Measurements from ENCODE around the gene FNDC10. TPM values are rescaled to one million over a fixed set of nuclear protein-coding genes. Genes with fewer than 3 reads are reported as not detected.

Gene FNDC10
- total and polyA plus RNA-seq, 9 of the 15 experiments (the other 6 are each of a cell fraction or from before 2014, with no cell fraction given), result 0.08 to 6.3 (median 1.6) TPM

DNA sequence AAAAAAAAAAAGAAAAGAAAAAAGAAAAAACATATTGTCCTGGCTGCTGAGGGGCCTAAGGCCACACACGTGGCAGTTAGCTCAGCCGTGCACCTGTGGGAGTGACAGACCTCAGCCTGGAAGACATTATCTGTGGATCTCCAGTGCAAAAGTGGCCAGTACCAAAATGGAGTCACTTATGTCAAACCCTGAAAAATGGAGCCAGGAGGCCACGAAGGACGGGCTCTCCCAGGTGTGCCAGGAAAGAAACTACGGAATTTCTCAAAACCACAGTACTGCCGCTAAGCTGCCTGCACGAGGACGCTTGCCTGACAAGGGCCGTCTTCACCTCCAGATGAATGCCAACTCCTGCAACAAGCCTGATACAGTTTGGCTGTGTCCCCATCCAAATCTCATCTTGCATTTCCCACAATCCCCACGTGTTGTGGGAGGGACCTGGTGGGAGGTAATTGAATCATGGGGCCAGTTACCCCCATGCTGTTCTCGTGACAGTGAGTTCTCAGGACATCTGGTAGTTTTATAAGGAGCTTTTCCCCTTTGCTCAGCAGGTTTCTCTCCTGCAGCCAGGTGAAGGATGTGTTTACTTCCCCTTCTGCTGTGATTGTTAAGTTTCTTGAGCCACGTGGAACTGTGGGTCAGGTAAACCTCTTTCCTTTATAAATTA is 10.0 kb upstream of the FNDC10 start (continued):
- TF ChIP-seq HDGF (IDR thresholded peaks at IDR 0.05) (no peak), RBM15 (IDR thresholded peaks at IDR 0.05; ENCODE audit: insufficient read depth, low read length) (no peak), MEIS2 (IDR thresholded peaks at IDR 0.05; ENCODE audit: partially characterized antibody) (no peak), PTTG1 (tag; IDR thresholded peaks at IDR 0.05; ENCODE audit: low read depth) (peak; percentile 95), HNRNPK (IDR thresholded peaks at IDR 0.05; ENCODE audit: low read depth, low read length, poor library complexity, severe bottlenecking) (no peak), POLR2AphosphoS5 (IDR thresholded peaks at IDR 0.05; ENCODE audit: control insufficient read depth, insufficient read depth, low read depth, low read length) (no peak), ZNF586 (CRISPR knock-in tag; conservative IDR thresholded peaks at IDR 0.05) (peak; percentile 78; the same call in 1 of the 2 replicates), TAF1 (IDR thresholded peaks at IDR 0.05; ENCODE audit: control insufficient read depth, extremely low read depth, insufficient read depth, low read length, severe bottlenecking) (no peak), SUPT5H (IDR thresholded peaks at IDR 0.05) (no peak), DDX20 (tag; IDR thresholded peaks at IDR 0.05; ENCODE audit: low read depth) (peak; percentile 93), GTF2A2 (tag; IDR thresholded peaks at IDR 0.05) (peak; percentile 90), NR2C2 (CRISPR knock-in tag; IDR thresholded peaks at IDR 0.05) (no peak), NR2C2 (tag; IDR thresholded peaks at IDR 0.05) (no peak), THRAP3 (IDR thresholded peaks at IDR 0.05; ENCODE audit: borderline replicate concordance) (no peak), CBX1 (IDR thresholded peaks at IDR 0.05; ENCODE audit: low read depth) (no peak), FOXA1 (IDR thresholded peaks at IDR 0.05; ENCODE audit: borderline replicate concordance) (no peak), NCOA1 (IDR thresholded peaks at IDR 0.05; ENCODE audit: low read depth) (no peak), PYGO2 (tag; IDR thresholded peaks at IDR 0.05) (peak; percentile 94), ZNF23 (CRISPR knock-in tag; IDR thresholded peaks at IDR 0.05) (peak; percentile 77), ZNF77 (CRISPR knock-in tag; IDR thresholded peaks at IDR 0.05) (no peak)
- TF ChIP-seq, protein P1, sequence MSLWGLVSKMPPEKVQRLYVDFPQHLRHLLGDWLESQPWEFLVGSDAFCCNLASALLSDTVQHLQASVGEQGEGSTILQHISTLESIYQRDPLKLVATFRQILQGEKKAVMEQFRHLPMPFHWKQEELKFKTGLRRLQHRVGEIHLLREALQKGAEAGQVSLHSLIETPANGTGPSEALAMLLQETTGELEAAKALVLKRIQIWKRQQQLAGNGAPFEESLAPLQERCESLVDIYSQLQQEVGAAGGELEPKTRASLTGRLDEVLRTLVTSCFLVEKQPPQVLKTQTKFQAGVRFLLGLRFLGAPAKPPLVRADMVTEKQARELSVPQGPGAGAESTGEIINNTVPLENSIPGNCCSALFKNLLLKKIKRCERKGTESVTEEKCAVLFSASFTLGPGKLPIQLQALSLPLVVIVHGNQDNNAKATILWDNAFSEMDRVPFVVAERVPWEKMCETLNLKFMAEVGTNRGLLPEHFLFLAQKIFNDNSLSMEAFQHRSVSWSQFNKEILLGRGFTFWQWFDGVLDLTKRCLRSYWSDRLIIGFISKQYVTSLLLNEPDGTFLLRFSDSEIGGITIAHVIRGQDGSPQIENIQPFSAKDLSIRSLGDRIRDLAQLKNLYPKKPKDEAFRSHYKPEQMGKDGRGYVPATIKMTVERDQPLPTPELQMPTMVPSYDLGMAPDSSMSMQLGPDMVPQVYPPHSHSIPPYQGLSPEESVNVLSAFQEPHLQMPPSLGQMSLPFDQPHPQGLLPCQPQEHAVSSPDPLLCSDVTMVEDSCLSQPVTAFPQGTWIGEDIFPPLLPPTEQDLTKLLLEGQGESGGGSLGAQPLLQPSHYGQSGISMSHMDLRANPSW (CRISPR knock-in tag; IDR thresholded peaks at IDR 0.05), result no peak
- TF ChIP-seq, protein P2, sequence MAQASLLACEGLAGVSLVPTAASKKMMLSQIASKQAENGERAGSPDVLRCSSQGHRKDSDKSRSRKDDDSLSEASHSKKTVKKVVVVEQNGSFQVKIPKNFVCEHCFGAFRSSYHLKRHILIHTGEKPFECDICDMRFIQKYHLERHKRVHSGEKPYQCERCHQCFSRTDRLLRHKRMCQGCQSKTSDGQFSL (CRISPR knock-in tag; IDR thresholded peaks at IDR 0.05), result no peak
- TF ChIP-seq, protein P2 (tag; IDR thresholded peaks at IDR 0.05), result peak in 1 of 2 experiments; percentile 96; a peak in 2 of 4 replicates
- TF ChIP-seq, protein P3, sequence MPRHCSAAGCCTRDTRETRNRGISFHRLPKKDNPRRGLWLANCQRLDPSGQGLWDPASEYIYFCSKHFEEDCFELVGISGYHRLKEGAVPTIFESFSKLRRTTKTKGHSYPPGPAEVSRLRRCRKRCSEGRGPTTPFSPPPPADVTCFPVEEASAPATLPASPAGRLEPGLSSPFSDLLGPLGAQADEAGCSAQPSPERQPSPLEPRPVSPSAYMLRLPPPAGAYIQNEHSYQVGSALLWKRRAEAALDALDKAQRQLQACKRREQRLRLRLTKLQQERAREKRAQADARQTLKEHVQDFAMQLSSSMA (CRISPR knock-in tag; IDR thresholded peaks at IDR 0.05), result no peak
- TF ChIP-seq, protein P4, sequence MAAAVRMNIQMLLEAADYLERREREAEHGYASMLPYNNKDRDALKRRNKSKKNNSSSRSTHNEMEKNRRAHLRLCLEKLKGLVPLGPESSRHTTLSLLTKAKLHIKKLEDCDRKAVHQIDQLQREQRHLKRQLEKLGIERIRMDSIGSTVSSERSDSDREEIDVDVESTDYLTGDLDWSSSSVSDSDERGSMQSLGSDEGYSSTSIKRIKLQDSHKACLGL (CRISPR knock-in tag; IDR thresholded peaks at IDR 0.05; ENCODE audit: borderline replicate concordance, poor library complexity, severe bottlenecking), result no peak

All from K562 (cell line).